SK-N-SH (cell line): ENCODE results near the gene CCDC34. TPM values are rescaled to one million over a fixed set of nuclear protein-coding genes. Genes with fewer than 3 reads are reported as not detected.

Experiments
- CTCF ChIA-PET: fragments of 300-600, 350-600 bp; formaldehyde crosslinking; extraction: SDS; loops from one replicate; lab custom pipeline; 2021; lab: Yijun Ruan, JAX
- POLR2A ChIA-PET: fragments of 350-600 bp; sonication (Branson Sonifier 250); formaldehyde crosslinking; extraction: SDS; loops from one replicate; lab custom pipeline; 2020; ENCODE audit warnings: antibody characterized with exemption, inconsistent platforms; lab: Yijun Ruan, JAX
- DNase-seq: peaks from one replicate; pipeline ENCODE4 v3.0.0; 2012
- H2AFZ ChIP-seq: fragments of 200-600 bp; sonication (generic); 2 replicates; pipeline ENCODE4 v1.8.1; 2016; ENCODE audit warnings: antibody characterized with exemption, mild to moderate bottlenecking, low read depth
- H3F3A ChIP-seq: fragments of 200-600 bp; sonication (generic); replicated peaks from 2 replicates; pipeline ENCODE3; 2016; ENCODE audit warnings: antibody characterized with exemption, mild to moderate bottlenecking; ENCODE audit not compliant: insufficient read depth
- H3K27ac ChIP-seq, 2 experiments: fragments of 200-500 bp in 1 of 2; fragments of 200-600 bp in 1 of 2; sonication (Bioruptor generic) in 1 of 2; sonication (generic), shearing (Covaris generic) in 1 of 2; 2 replicates each; pipeline versions ENCODE4 v1.5.1 to v1.6.1; 2014 to 2016; ENCODE audit warnings: low read depth in 2 of 2, inconsistent platforms in 1 of 2, low read length in 1 of 2, mild to moderate bottlenecking in 1 of 2, mixed read lengths in 1 of 2
- H3K27me3 ChIP-seq: fragments of 200-600 bp; sonication (generic), shearing (Covaris generic); 2 replicates; pipeline ENCODE4 v1.6.1; 2016; ENCODE audit warnings: mixed run types; ENCODE audit not compliant: insufficient read depth
- H3K36me3 ChIP-seq, 2 experiments: fragments of 200-500 bp in 1 of 2; fragments of 200-600 bp in 1 of 2; sonication (Bioruptor generic) in 1 of 2; sonication (generic) in 1 of 2; replicated peaks in 1 of 2; 2 replicates each; pipeline versions ENCODE3 to v1.5.1; 2014 to 2016; ENCODE audit warnings: low read length in 1 of 2, mild to moderate bottlenecking in 1 of 2; ENCODE audit not compliant: insufficient read depth in 2 of 2, control insufficient read depth in 1 of 2
- H3K4me1 ChIP-seq, 2 experiments: fragments of 200-500 bp in 1 of 2; fragments of 200-600 bp in 1 of 2; sonication (Bioruptor generic) in 1 of 2; sonication (generic), shearing (Covaris generic) in 1 of 2; 2 replicates each; pipeline versions ENCODE4 v1.5.1 to v1.6.1; 2014 to 2016; ENCODE audit warnings: low read depth in 1 of 2, low read length in 1 of 2, mixed run types in 1 of 2; ENCODE audit not compliant: insufficient read depth in 2 of 2, control insufficient read depth in 1 of 2
- H3K4me2 ChIP-seq: fragments of 200-600 bp; sonication (generic), shearing (Covaris generic); 2 replicates; pipeline ENCODE4 v1.6.1; 2017; ENCODE audit warnings: mixed run types
- H3K4me3 ChIP-seq, 2 experiments: fragments of 200-500 bp in 1 of 2; fragments of 200-600 bp in 1 of 2; sonication (Bioruptor generic) in 1 of 2; sonication (generic), shearing (Covaris generic) in 1 of 2; 2 replicates each; pipeline versions ENCODE4 v1.5.1 to v1.8.1; 2014 to 2016; ENCODE audit warnings: low read depth in 2 of 2, inconsistent platforms in 1 of 2, low read length in 1 of 2, mild to moderate bottlenecking in 1 of 2, mixed read lengths in 1 of 2, moderate library complexity in 1 of 2
- H3K79me2 ChIP-seq: fragments of 200-600 bp; sonication (generic); 2 replicates; pipeline ENCODE4 v1.8.1; 2017; ENCODE audit warnings: mild to moderate bottlenecking; ENCODE audit not compliant: insufficient read depth
- H3K9ac ChIP-seq: fragments of 200-600 bp; sonication (generic); 2 replicates; pipeline ENCODE4 v1.6.1; 2017; ENCODE audit warnings: mixed run types
- H3K9me2 ChIP-seq: fragments of 200-600 bp; sonication (generic); 2 replicates; pipeline ENCODE4 v1.6.1; 2017; ENCODE audit warnings: mixed run types
- H3K9me3 ChIP-seq: fragments of 200-600 bp; sonication (generic); 2 replicates; pipeline ENCODE4 v1.6.1; 2017; ENCODE audit warnings: mixed run types, mild to moderate bottlenecking, moderate library complexity
- H4K20me1 ChIP-seq: fragments of 200-600 bp; sonication (generic); 2 replicates; pipeline ENCODE4 v1.6.1; 2017; ENCODE audit warnings: mild to moderate bottlenecking, mixed run types; ENCODE audit not compliant: insufficient read depth
- CTCF ChIP-seq: fragments of 200-600 bp; sonication (generic); IDR thresholded peaks from 2 replicates; pipeline ENCODE4 v1.6.1; 2017; ENCODE audit warnings: antibody characterized with exemption, mild to moderate bottlenecking, moderate library complexity
- ELF1 ChIP-seq: IDR thresholded peaks from 2 replicates; pipeline ENCODE4 v1.4.0; 2012
- EP300 ChIP-seq, 2 experiments: IDR thresholded peaks; 2 replicates each; pipeline versions ENCODE4 v1.4.0 to v1.6.1; 2012; ENCODE audit warnings: borderline replicate concordance in 1 of 2, low read depth in 1 of 2, low read length in 1 of 2
- FOSL2 ChIP-seq: IDR thresholded peaks from 2 replicates; pipeline ENCODE4 v1.4.0; 2012; ENCODE audit warnings: low read depth, mild to moderate bottlenecking, moderate library complexity, borderline replicate concordance
- FOXJ3 ChIP-seq: sonication (generic); formaldehyde crosslinking; IDR thresholded peaks from 2 replicates; pipeline ENCODE4 v1.5.1; 2020; ENCODE audit warnings: mild to moderate bottlenecking, missing genetic modification reagents
- IRF3 ChIP-seq: fragments of 150-350 bp; IDR thresholded peaks from 2 replicates; pipeline ENCODE4 v1.6.1; 2016; ENCODE audit warnings: mild to moderate bottlenecking, low read depth, low read length
- JUND ChIP-seq: IDR thresholded peaks from 2 replicates; pipeline ENCODE4 v1.4.0; 2012
- MXI1 ChIP-seq: IDR thresholded peaks from 2 replicates; pipeline ENCODE4 v1.6.1; 2012; ENCODE audit warnings: mild to moderate bottlenecking, low read depth, low read length, improper control_type of control experiment
- NFIC ChIP-seq: IDR thresholded peaks from 2 replicates; pipeline ENCODE4 v1.4.0; 2012; ENCODE audit warnings: borderline replicate concordance
- NRF1 ChIP-seq: IDR thresholded peaks from 2 replicates; pipeline ENCODE4 v1.6.1; 2012; ENCODE audit warnings: low read depth, mild to moderate bottlenecking, low read length
- SIN3A ChIP-seq: IDR thresholded peaks from 2 replicates; pipeline ENCODE4 v1.6.1; 2012; ENCODE audit warnings: low read depth, mild to moderate bottlenecking, low read length, moderate library complexity, borderline replicate concordance
- TCF12 ChIP-seq: IDR thresholded peaks from 2 replicates; pipeline ENCODE4 v1.4.0; 2012
- TEAD4 ChIP-seq: IDR thresholded peaks from 2 replicates; pipeline ENCODE4 v1.4.0; 2012; ENCODE audit warnings: mild to moderate bottlenecking, borderline replicate concordance; ENCODE audit not compliant: insufficient read depth
- USF2 ChIP-seq: fragments of 150-350 bp; IDR thresholded peaks from 2 replicates; pipeline ENCODE4 v1.6.1; 2017; ENCODE audit warnings: antibody characterized with exemption, low read length, low read depth, borderline replicate concordance
- YY1 ChIP-seq: IDR thresholded peaks from 2 replicates; pipeline ENCODE4 v1.4.0; 2012; ENCODE audit warnings: low read depth, mild to moderate bottlenecking
- ZBTB33 ChIP-seq: IDR thresholded peaks from 2 replicates; pipeline ENCODE4 v1.4.0; 2012; ENCODE audit warnings: low read depth, borderline replicate concordance
- WGBS: methylation state at CpG from one replicate; pipeline ENCODE4 v1.1.6; 2017; ENCODE audit warnings: low lambda C conversion rate; 5-methylcytosine and 5-hydroxymethylcytosine counted together
- polyA plus RNA-seq, 3 experiments: library from polyadenylated mRNA; depleted of rRNA; stranded (reverse); fragments of >200 nt; gene quantifications; 2 replicates each; pipeline ENCODE4 v1.2.3, GENCODE V29; 2012

Gene CCDC34
- polyA plus RNA-seq, 1 of the 3 experiments (the other 2 are of a cell fraction): 6.7 TPM

- Histone ChIP-seq H3K9me3 (no peaks in the 10 kb centered on the region), H4K20me1 (no peaks in the 10 kb centered on the region), H2AFZ (no peak overlapping the region), H3K4me1 (peaks cover 0 to 44% of the 10 kb centered on the region in 2 experiments; a peak in 3 of 4 replicates), H3K4me3 (no peak overlapping the region), H3K27ac (no peak overlapping the region; a peak in 2 of 4 replicates), H3F3A (no peaks in the 10 kb centered on the region), H3K4me2 (no peak overlapping the region), H3K9ac (no peak overlapping the region), H3K79me2 (no peaks in the 10 kb centered on the region), H3K27me3 (no peaks in the 10 kb centered on the region), H3K9me2 (no peaks in the 10 kb centered on the region), H3K36me3 (peaks cover 9 to 11% of the 10 kb centered on the region in 2 experiments)
- ChIA-PET CTCF (interaction anchor here (1.2 to 1.8 kb wide), 2 partner anchors 15 to 138 kb away, joined by 3 to 6 read pairs; no protein-coding TSS in a partner anchor), POLR2A (interaction anchor here (0.7 kb wide), 1 partner anchor 12 kb away, joined by 3 read pairs; no protein-coding TSS in a partner anchor)
- DNase-seq: no peak
- no peak for TF ChIP-seq CTCF
- no peak for TF ChIP-seq FOSL2
- TF ChIP-seq USF2: no peak
- TF ChIP-seq YY1: no peak
- no peak for TF ChIP-seq ELF1
- TF ChIP-seq JUND: no peak
- no peak for TF ChIP-seq TEAD4
- no peak for TF ChIP-seq MXI1
- no peak for TF ChIP-seq FOXJ3 (CRISPR knock-in tag)
- TF ChIP-seq SIN3A: no peak
- no peak for TF ChIP-seq ZBTB33
- no peak for TF ChIP-seq EP300 (IDR thresholded peaks at IDR 0.05; ENCODE audit: borderline replicate concordance in 1 of 2, low read depth in 1 of 2, low read length in 1 of 2)
- TF ChIP-seq NFIC: no peak
- TF ChIP-seq TCF12: no peak
- TF ChIP-seq IRF3: no peak
- no peak for TF ChIP-seq NRF1
- WGBS: 21% methylated on average over 3 of the region's 3 CpGs
Measured at GRCh38 chr11:27348340-27348873, 14.6 kb downstream of the CCDC34 start.
